PFSK-1 (cell line): ENCODE data around the gene IL25.

ENCODE experiments used
- FOXP2 ChIP-seq: optimal IDR thresholded peaks from 2 replicates; pipeline ENCODE3; 2011; ENCODE audit warnings: borderline replicate concordance, control low read depth, inconsistent platforms; ENCODE audit not compliant: insufficient read depth; ENCODE audit errors: extremely low read length, extremely low read depth
- POLR2AphosphoS5 ChIP-seq: IDR thresholded peaks from 2 replicates; pipeline ENCODE4 v1.6.1; 2012; ENCODE audit warnings: low read depth, mild to moderate bottlenecking, control low read depth, low read length, moderate library complexity
- REST ChIP-seq, 2 experiments: IDR thresholded peaks; 2 replicates each; pipeline versions ENCODE4 v1.6.1 to v1.8.0; 2011 to 2012; ENCODE audit warnings: low read depth in 2 of 2, low read length in 2 of 2, control low read depth in 1 of 2, inconsistent platforms in 1 of 2, mild to moderate bottlenecking in 1 of 2, moderate library complexity in 1 of 2; ENCODE audit not compliant: insufficient read depth in 1 of 2
- SIN3A ChIP-seq: IDR thresholded peaks from 2 replicates; pipeline ENCODE4 v1.6.1; 2012; ENCODE audit warnings: mild to moderate bottlenecking, low read length, moderate library complexity, borderline replicate concordance; ENCODE audit not compliant: insufficient read depth
- TAF1 ChIP-seq: IDR thresholded peaks from 2 replicates; pipeline ENCODE4 v1.6.1; 2012; ENCODE audit warnings: low read length, control low read depth, borderline replicate concordance; ENCODE audit not compliant: insufficient read depth

Gene IL25

GRCh38 chr14:23375527-23376251, 3.1 kb downstream of the IL25 start:
- no peak for TF ChIP-seq FOXP2

- TF ChIP-seq SIN3A (no peak), TAF1 (no peak), FOXP2 (no peak)
Measured at GRCh38 chr14:23376482-23377197, 4.0 kb downstream of the IL25 start, which contains the start of gene CMTM5. Gene CMTM5, plus strand, starts transcription at chr14:23377046. Its CDS starts 206 bp downstream, at chr14:23377252.

- TF ChIP-seq REST (IDR thresholded peaks at IDR 0.05; ENCODE audit: insufficient read depth in 1 of 2, low read depth in 2 of 2, low read length in 2 of 2) (no peak), SIN3A (no peak), POLR2AphosphoS5 (no peak), TAF1 (no peak), FOXP2 (no peak)
Measured at GRCh38 chr14:23377198-23377550, 4.6 kb downstream of the IL25 start.

- no peak for TF ChIP-seq SIN3A
- TF ChIP-seq FOXP2 = no peak
- no peak for TF ChIP-seq REST (IDR thresholded peaks at IDR 0.05; ENCODE audit: insufficient read depth in 1 of 2, low read depth in 2 of 2, low read length in 2 of 2)
- no peak for TF ChIP-seq POLR2AphosphoS5
- no peak for TF ChIP-seq TAF1
Measured at GRCh38 chr14:23377573-23378563, 5.3 kb downstream of the IL25 start.

GRCh38 chr14:23378612-23379220, 6.1 kb downstream of the IL25 start:
- TF ChIP-seq FOXP2 (no peak), POLR2AphosphoS5 (no peak), TAF1 (no peak), SIN3A (no peak), REST (IDR thresholded peaks at IDR 0.05; ENCODE audit: insufficient read depth in 1 of 2, low read depth in 2 of 2, low read length in 2 of 2) (no peak)
